HEK293 (cell line): ENCODE results near the gene CDCP2.

Experiments used
- CTCF ChIA-PET: fragments of 350-600 bp; formaldehyde crosslinking; extraction: SDS; loops from one replicate; lab custom pipeline; 2021; ENCODE audit warnings: antibody characterized with exemption; lab: Yijun Ruan, JAX
- POLR2A ChIA-PET: fragments of 300-600 bp; formaldehyde crosslinking; extraction: SDS; loops from one replicate; lab custom pipeline; 2020; ENCODE audit warnings: antibody characterized with exemption, inconsistent platforms; lab: Yijun Ruan, JAX
- H3K27ac ChIP-seq: fragments of 200-500 bp; sonication (Bioruptor generic); 2 replicates; pipeline ENCODE4 v1.5.1; 2014; ENCODE audit warnings: low read depth, low read length, control low read depth, inconsistent platforms; ENCODE audit errors: extremely low read depth
- H3K36me3 ChIP-seq, 2 experiments: fragments of 200-500 bp in 1 of 2; sonication (Bioruptor generic) in 1 of 2; 1 replicate in 1 of 2; 2 replicates in 1 of 2; pipeline ENCODE4 v1.5.1; 2014 to 2017; ENCODE audit warnings: inconsistent platforms in 2 of 2, low read length in 2 of 2; ENCODE audit not compliant: control insufficient read depth in 2 of 2, insufficient read depth in 1 of 2
- H3K4me1 ChIP-seq: fragments of 200-500 bp; sonication (Bioruptor generic); 2 replicates; pipeline ENCODE4 v1.5.1; 2014; ENCODE audit warnings: mild to moderate bottlenecking, low read length, inconsistent platforms; ENCODE audit not compliant: control insufficient read depth, insufficient read depth
- H3K4me3 ChIP-seq: 2 replicates; pipeline ENCODE4 v1.5.1; 2011; ENCODE audit warnings: low read depth, mild to moderate bottlenecking, control low read depth, low read length, moderate library complexity
- H3K9me3 ChIP-seq: fragments of 200-500 bp; sonication (Bioruptor generic); 2 replicates; pipeline ENCODE4 v1.5.1; 2014; ENCODE audit warnings: low read depth, low read length, inconsistent platforms; ENCODE audit not compliant: control insufficient read depth, insufficient read depth
- AEBP2 ChIP-seq: fragments of 450-650 bp; formaldehyde crosslinking; IDR thresholded peaks from 2 replicates; pipeline ENCODE4 v1.5.1; 2016; ENCODE audit warnings: missing biosample characterization, missing genetic modification characterization, borderline replicate concordance
- CTCF ChIP-seq: fragments of 450-650 bp; formaldehyde crosslinking; IDR thresholded peaks from 2 replicates; pipeline ENCODE4 v1.5.1; 2016; ENCODE audit warnings: missing biosample characterization, missing genetic modification characterization
- GLIS1 ChIP-seq: fragments of 450-650 bp; formaldehyde crosslinking; IDR thresholded peaks from 2 replicates; pipeline ENCODE4 v1.5.1; 2016; ENCODE audit warnings: missing biosample characterization, missing genetic modification characterization
- GLIS2 ChIP-seq: fragments of 450-650 bp; formaldehyde crosslinking; IDR thresholded peaks from 2 replicates; pipeline ENCODE4 v1.5.1; 2016; ENCODE audit warnings: missing biosample characterization, missing genetic modification characterization
- MEIS1 ChIP-seq: sonication (generic); formaldehyde crosslinking; IDR thresholded peaks from 2 replicates; pipeline ENCODE4 v1.8.1; 2022; ENCODE audit warnings: missing genetic modification reagents, mild to moderate bottlenecking, borderline replicate concordance
- OSR2 ChIP-seq: fragments of 450-650 bp; formaldehyde crosslinking; IDR thresholded peaks from 2 replicates; pipeline ENCODE4 v1.5.1; 2016; ENCODE audit warnings: missing biosample characterization, missing genetic modification characterization
- PRDM6 ChIP-seq: fragments of 450-650 bp; formaldehyde crosslinking; IDR thresholded peaks from 2 replicates; pipeline ENCODE4 v1.5.1; 2017; ENCODE audit warnings: missing biosample characterization, missing genetic modification characterization
- SALL2 ChIP-seq: fragments of 450-650 bp; formaldehyde crosslinking; IDR thresholded peaks from 2 replicates; pipeline ENCODE4 v1.5.0; 2017; ENCODE audit warnings: missing biosample characterization, mild to moderate bottlenecking, missing genetic modification characterization, borderline replicate concordance
- ZBTB8A ChIP-seq: fragments of 450-650 bp; formaldehyde crosslinking; IDR thresholded peaks from 2 replicates; pipeline ENCODE4 v1.5.1; 2016; ENCODE audit warnings: missing biosample characterization, missing genetic modification characterization
- ZIC2 ChIP-seq: fragments of 450-650 bp; formaldehyde crosslinking; IDR thresholded peaks from 2 replicates; pipeline ENCODE4 v1.5.1; 2016; ENCODE audit warnings: missing biosample characterization, missing genetic modification characterization
- ZNF112 ChIP-seq: fragments of 450-650 bp; formaldehyde crosslinking; IDR thresholded peaks from 2 replicates; pipeline ENCODE4 v1.5.0; 2017; ENCODE audit warnings: missing biosample characterization, missing genetic modification characterization
- ZNF175 ChIP-seq: fragments of 450-650 bp; formaldehyde crosslinking; IDR thresholded peaks from 2 replicates; pipeline ENCODE4 v1.5.1; 2016; ENCODE audit warnings: missing biosample characterization, missing genetic modification characterization
- ZNF426 ChIP-seq: fragments of 450-650 bp; formaldehyde crosslinking; IDR thresholded peaks from 2 replicates; pipeline ENCODE4 v1.5.1; 2017; ENCODE audit warnings: missing biosample characterization, missing genetic modification characterization, mild to moderate bottlenecking, inconsistent platforms, moderate library complexity
- ZNF654 ChIP-seq: fragments of 450-650 bp; formaldehyde crosslinking; IDR thresholded peaks from 2 replicates; pipeline ENCODE4 v1.5.1; 2016; ENCODE audit warnings: low read depth, missing biosample characterization, missing genetic modification characterization
- ZSCAN16 ChIP-seq: fragments of 450-650 bp; formaldehyde crosslinking; IDR thresholded peaks from 2 replicates; pipeline ENCODE4 v1.5.1; 2016; ENCODE audit warnings: missing biosample characterization, missing genetic modification characterization
- TF ChIP-seq, protein P1 (sequence below): fragments of 450-650 bp; formaldehyde crosslinking; IDR thresholded peaks from 2 replicates; pipeline ENCODE4 v1.5.1; 2017; ENCODE audit warnings: missing biosample characterization, mild to moderate bottlenecking, missing genetic modification characterization, moderate library complexity
- TF ChIP-seq, protein P2 (sequence below): fragments of 450-650 bp; formaldehyde crosslinking; IDR thresholded peaks from 2 replicates; pipeline ENCODE4 v1.5.1; 2016; ENCODE audit warnings: missing biosample characterization, missing genetic modification characterization

The CDCP2 gene

GRCh38 chr1:54125386-54126070 lies 27.3 kb downstream of the CDCP2 start:
- Histone ChIP-seq H3K36me3 (no peaks in the 10 kb centered on the region), H3K4me3 (no peak overlapping the region), H3K4me1 (no peaks in the 10 kb centered on the region)
- POLR2A ChIA-PET, result interaction anchor here (0.5 to 1.6 kb wide), 2 partner anchors 74 to 180 kb away, joined by 3 to 4 read pairs; partner anchors contain the start of genes CYB5RL, IFT25 and MRPL37
- CTCF ChIA-PET, result interaction anchor here (0.9 to 1.3 kb wide), 3 partner anchors 11 to 364 kb away, joined by 3 to 5 read pairs (median 3); no protein-coding TSS in a partner anchor
- TF ChIP-seq, protein P1, sequence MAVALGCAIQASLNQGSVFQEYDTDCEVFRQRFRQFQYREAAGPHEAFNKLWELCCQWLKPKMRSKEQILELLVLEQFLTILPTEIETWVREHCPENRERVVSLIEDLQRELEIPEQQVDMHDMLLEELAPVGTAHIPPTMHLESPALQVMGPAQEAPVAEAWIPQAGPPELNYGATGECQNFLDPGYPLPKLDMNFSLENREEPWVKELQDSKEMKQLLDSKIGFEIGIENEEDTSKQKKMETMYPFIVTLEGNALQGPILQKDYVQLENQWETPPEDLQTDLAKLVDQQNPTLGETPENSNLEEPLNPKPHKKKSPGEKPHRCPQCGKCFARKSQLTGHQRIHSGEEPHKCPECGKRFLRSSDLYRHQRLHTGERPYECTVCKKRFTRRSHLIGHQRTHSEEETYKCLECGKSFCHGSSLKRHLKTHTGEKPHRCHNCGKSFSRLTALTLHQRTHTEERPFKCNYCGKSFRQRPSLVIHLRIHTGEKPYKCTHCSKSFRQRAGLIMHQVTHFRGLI (tag by site-specific recombination), result peak; percentile 65
- TF ChIP-seq PRDM6 (tag by site-specific recombination) (no peak), CTCF (0 out of 2 replicates have a peak, but pooled peaks have one; percentile 40), ZIC2 (peak; percentile 56)
- TF ChIP-seq, all 188 proteins: peak for 3
- no peaks in the 10 kb centered on the region for H3K9me3 ChIP-seq
- no peak overlapping the region for H3K27ac ChIP-seq

GRCh38 chr1:54124906-54125305 lies 27.9 kb downstream of the CDCP2 start:
- ChIA-PET CTCF (interaction anchor here (0.9 to 1.5 kb wide), 3 partner anchors 10 to 365 kb away, joined by 3 to 5 read pairs (median 3); no protein-coding TSS in a partner anchor), POLR2A (interaction anchor here (0.5 to 1.6 kb wide), 3 partner anchors 11 to 179 kb away, joined by 3 to 4 read pairs (median 3); partner anchors contain the start of genes CYB5RL, IFT25 and MRPL37)
- Histone ChIP-seq H3K9me3 (no peaks in the 10 kb centered on the region), H3K27ac (no peak overlapping the region), H3K4me3 (no peak overlapping the region)
- TF ChIP-seq ZBTB8A (tag by site-specific recombination) (no peak), OSR2 (tag by site-specific recombination) (no peak), GLIS2 (tag by site-specific recombination) (no peak), ZSCAN16 (no peak), SALL2 (tag by site-specific recombination) (no peak), AEBP2 (tag by site-specific recombination) (no peak), ZNF426 (no peak), MEIS1 (CRISPR knock-in tag) (no peak), ZNF175 (no peak), ZNF112 (tag by site-specific recombination) (no peak), ZNF654 (no peak), GLIS1 (tag by site-specific recombination) (no peak)
- TF ChIP-seq, protein P2, sequence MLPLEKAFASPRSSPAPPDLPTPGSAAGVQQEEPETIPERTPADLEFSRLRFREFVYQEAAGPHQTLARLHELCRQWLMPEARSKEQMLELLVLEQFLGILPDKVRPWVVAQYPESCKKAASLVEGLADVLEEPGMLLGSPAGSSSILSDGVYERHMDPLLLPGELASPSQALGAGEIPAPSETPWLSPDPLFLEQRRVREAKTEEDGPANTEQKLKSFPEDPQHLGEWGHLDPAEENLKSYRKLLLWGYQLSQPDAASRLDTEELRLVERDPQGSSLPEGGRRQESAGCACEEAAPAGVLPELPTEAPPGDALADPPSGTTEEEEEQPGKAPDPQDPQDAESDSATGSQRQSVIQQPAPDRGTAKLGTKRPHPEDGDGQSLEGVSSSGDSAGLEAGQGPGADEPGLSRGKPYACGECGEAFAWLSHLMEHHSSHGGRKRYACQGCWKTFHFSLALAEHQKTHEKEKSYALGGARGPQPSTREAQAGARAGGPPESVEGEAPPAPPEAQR (tag by site-specific recombination), result no peak
- TF ChIP-seq, all 188 proteins: peak for 0
- no peaks in the 10 kb centered on the region for H3K36me3 ChIP-seq
- H3K4me1 ChIP-seq, result no peaks in the 10 kb centered on the region
